ENCODE measurements around the gene RXRA. TPM values are rescaled to one million over a fixed set of nuclear protein-coding genes. Genes with fewer than 3 reads are reported as not detected.

The RXRA gene
- polyA plus RNA-seq, 1 donor from 2014 or later = 2.7 TPM

- no peaks in the 10 kb centered on the region for H3K9me3 ChIP-seq (ENCODE audit: low read length)
- no peaks in the 10 kb centered on the region for H4K20me1 ChIP-seq (ENCODE audit: insufficient read depth)
- H3K4me2 ChIP-seq (ENCODE audit: low read length) = no peak overlapping the region
- H3K9me2 ChIP-seq (ENCODE audit: insufficient read depth, low read length) = no peaks in the 10 kb centered on the region
- no peak overlapping the region for H3K27ac ChIP-seq (ENCODE audit: low read length)
- H2AFZ ChIP-seq (ENCODE audit: low read depth, low read length) = no peak overlapping the region
- no peak overlapping the region for H3K4me3 ChIP-seq (ENCODE audit: low read length)
- H3F3A ChIP-seq (ENCODE audit: insufficient read depth, low read length, poor library complexity, severe bottlenecking) = no peaks in the 10 kb centered on the region
- no peaks in the 10 kb centered on the region for H3K79me2 ChIP-seq (replicated peaks; ENCODE audit: insufficient read depth, low read length)
- TF ChIP-seq MXI1 (conservative IDR thresholded peaks at IDR 0.05; ENCODE audit: poor library complexity, severe bottlenecking) = no peak
- TF ChIP-seq EP300 (conservative IDR thresholded peaks at IDR 0.05; ENCODE audit: poor library complexity, severe bottlenecking) = no peak
- TF ChIP-seq CTCF (IDR thresholded peaks at IDR 0.05; ENCODE audit: poor library complexity, severe bottlenecking) = no peak
- TF ChIP-seq POLR2AphosphoS5 (IDR thresholded peaks at IDR 0.05) = no peak
- TF ChIP-seq RAD21 (conservative IDR thresholded peaks at IDR 0.05) = no peak
- TF ChIP-seq TAF1 (IDR thresholded peaks at IDR 0.05; ENCODE audit: low read depth) = no peak
- no peak overlapping the region for H3K9ac ChIP-seq (ENCODE audit: low read length)
- H3K27me3 ChIP-seq (ENCODE audit: insufficient read depth, low read depth, low read length) = no peaks in the 10 kb centered on the region
- H3K36me3 ChIP-seq (ENCODE audit: insufficient read depth, low read length) = no peaks in the 10 kb centered on the region
Observed at GRCh38 chr9:134472256-134472655, 146.0 kb downstream of the RXRA start.

- no peaks in the 10 kb centered on the region for H3K79me2 ChIP-seq (replicated peaks; ENCODE audit: insufficient read depth, low read length)
- H3K27ac ChIP-seq (ENCODE audit: low read length) = no peak overlapping the region
- no peaks in the 10 kb centered on the region for H3K27me3 ChIP-seq (ENCODE audit: insufficient read depth, low read depth, low read length)
- H3K4me3 ChIP-seq (ENCODE audit: low read length) = no peak overlapping the region
- TF ChIP-seq POLR2AphosphoS5 (IDR thresholded peaks at IDR 0.05) = no peak
- no peak for TF ChIP-seq SMC3 (conservative IDR thresholded peaks at IDR 0.05; ENCODE audit: poor library complexity)
- no peak for TF ChIP-seq EZH2 (IDR thresholded peaks at IDR 0.05; ENCODE audit: borderline replicate concordance, insufficient read depth, low read length, poor library complexity, severe bottlenecking)
- no peak for TF ChIP-seq TAF1 (IDR thresholded peaks at IDR 0.05; ENCODE audit: low read depth)
- TF ChIP-seq RAD21 (conservative IDR thresholded peaks at IDR 0.05) = no peak
- TF ChIP-seq MXI1 (conservative IDR thresholded peaks at IDR 0.05; ENCODE audit: poor library complexity, severe bottlenecking) = no peak
- no peak for TF ChIP-seq EP300 (conservative IDR thresholded peaks at IDR 0.05; ENCODE audit: poor library complexity, severe bottlenecking)
- no peak for TF ChIP-seq CTCF (IDR thresholded peaks at IDR 0.05; ENCODE audit: poor library complexity, severe bottlenecking)
- TF ChIP-seq REST (IDR thresholded peaks at IDR 0.05; ENCODE audit: borderline replicate concordance) = no peak
- no peak overlapping the region for H2AFZ ChIP-seq (ENCODE audit: low read depth, low read length)
- H4K20me1 ChIP-seq (ENCODE audit: insufficient read depth) = no peaks in the 10 kb centered on the region
- H3F3A ChIP-seq (ENCODE audit: insufficient read depth, low read length, poor library complexity, severe bottlenecking) = no peaks in the 10 kb centered on the region
- H3K4me2 ChIP-seq (ENCODE audit: low read length) = no peak overlapping the region
- H3K36me3 ChIP-seq (ENCODE audit: insufficient read depth, low read length) = no peaks in the 10 kb centered on the region
- no peaks in the 10 kb centered on the region for H3K9me3 ChIP-seq (ENCODE audit: low read length)
- no peaks in the 10 kb centered on the region for H3K9me2 ChIP-seq (ENCODE audit: insufficient read depth, low read length)
- H3K9ac ChIP-seq (ENCODE audit: low read length) = no peak overlapping the region
Observed at GRCh38 chr9:134473141-134474054, 147.1 kb downstream of the RXRA start.
